DMS153 treated with DMSO at 0.1 percent for 48 hours (cell line): Measurements from ENCODE around the gene DSG3.

Experiments used
- DNase-seq: peaks from one replicate; lab custom pipeline; 2025; ENCODE audit not compliant: unreplicated experiment; lab: John Stamatoyannopoulos, UW

The DSG3 gene, protein sequence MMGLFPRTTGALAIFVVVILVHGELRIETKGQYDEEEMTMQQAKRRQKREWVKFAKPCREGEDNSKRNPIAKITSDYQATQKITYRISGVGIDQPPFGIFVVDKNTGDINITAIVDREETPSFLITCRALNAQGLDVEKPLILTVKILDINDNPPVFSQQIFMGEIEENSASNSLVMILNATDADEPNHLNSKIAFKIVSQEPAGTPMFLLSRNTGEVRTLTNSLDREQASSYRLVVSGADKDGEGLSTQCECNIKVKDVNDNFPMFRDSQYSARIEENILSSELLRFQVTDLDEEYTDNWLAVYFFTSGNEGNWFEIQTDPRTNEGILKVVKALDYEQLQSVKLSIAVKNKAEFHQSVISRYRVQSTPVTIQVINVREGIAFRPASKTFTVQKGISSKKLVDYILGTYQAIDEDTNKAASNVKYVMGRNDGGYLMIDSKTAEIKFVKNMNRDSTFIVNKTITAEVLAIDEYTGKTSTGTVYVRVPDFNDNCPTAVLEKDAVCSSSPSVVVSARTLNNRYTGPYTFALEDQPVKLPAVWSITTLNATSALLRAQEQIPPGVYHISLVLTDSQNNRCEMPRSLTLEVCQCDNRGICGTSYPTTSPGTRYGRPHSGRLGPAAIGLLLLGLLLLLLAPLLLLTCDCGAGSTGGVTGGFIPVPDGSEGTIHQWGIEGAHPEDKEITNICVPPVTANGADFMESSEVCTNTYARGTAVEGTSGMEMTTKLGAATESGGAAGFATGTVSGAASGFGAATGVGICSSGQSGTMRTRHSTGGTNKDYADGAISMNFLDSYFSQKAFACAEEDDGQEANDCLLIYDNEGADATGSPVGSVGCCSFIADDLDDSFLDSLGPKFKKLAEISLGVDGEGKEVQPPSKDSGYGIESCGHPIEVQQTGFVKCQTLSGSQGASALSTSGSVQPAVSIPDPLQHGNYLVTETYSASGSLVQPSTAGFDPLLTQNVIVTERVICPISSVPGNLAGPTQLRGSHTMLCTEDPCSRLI

GRCh38 chr18:31447530-31448191 lies at the start of gene DSG3:
Gene DSG3, plus strand, starts transcription at chr18:31447741. Its CDS starts 137 bp downstream, at chr18:31447878.
- DNase-seq = no peak

DNA sequence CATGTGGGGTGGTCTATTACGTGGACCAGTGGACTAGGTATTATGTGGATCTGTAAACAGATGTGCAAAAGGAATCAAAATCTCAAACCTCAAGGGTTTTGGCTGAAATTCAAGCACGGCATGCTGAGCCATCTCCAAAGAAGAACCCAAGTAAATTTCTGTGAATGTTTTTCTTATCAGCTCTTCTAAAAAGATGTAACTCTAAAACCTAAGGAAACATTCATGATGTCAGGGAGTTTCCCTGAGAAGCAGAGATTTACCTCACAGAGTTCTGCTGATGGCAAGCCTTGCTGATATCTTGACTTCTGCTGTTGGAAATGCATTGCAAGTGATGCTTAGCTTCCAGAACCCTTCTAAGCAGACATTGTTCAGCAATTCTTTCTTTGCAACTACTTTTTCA lies 49.4 kb upstream of the DSG3 start:
- no peak for DNase-seq

GRCh38 chr18:31399306-31400032 lies 48.1 kb upstream of the DSG3 start:
- DNase-seq = no peak

- no peak for DNase-seq
These were observed 46.1 kb upstream of the DSG3 start for GRCh38 chr18:31401156-31402025.

GRCh38 chr18:31402026-31402373 lies 45.5 kb upstream of the DSG3 start:
- DNase-seq = no peak

DNA sequence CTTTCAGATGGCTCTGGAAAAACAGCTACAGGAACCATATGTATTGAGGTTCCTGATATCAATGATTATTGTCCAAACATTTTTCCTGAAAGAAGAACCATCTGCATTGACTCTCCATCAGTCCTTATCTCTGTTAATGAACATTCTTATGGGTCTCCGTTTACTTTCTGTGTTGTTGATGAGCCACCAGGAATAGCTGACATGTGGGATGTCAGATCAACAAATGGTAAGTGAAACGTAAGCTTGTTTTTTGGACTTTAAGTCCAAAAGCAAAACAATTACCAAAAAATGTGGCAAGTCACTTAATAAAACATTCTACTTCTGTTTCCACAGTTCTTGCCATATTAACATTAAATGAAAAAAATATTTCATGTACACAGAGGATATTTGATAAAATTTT lies 44.1 kb upstream of the DSG3 start:
- no peak for DNase-seq

DNA sequence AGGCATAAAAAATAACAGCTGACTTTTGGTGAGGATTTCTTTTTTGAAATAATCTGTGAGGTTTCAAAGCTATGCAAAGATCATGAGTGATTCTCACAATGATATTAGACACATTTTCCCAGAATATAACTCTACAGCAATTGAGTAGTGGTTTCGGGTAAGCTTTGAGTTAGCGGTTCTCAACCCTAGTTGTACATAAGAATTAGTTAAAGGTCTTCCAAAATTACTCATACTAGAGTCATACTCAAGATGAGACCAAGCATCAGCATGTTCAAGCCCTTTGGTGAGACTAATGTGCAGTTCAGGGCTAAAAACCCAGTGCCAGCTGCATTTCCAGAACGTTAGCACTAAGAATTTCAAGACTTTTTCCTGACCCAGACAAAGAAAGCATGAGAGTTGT lies 39.9 kb upstream of the DSG3 start:
- no peak for DNase-seq

GRCh38 chr18:31409276-31409675 lies 38.3 kb upstream of the DSG3 start:
- DNase-seq = no peak

DNA sequence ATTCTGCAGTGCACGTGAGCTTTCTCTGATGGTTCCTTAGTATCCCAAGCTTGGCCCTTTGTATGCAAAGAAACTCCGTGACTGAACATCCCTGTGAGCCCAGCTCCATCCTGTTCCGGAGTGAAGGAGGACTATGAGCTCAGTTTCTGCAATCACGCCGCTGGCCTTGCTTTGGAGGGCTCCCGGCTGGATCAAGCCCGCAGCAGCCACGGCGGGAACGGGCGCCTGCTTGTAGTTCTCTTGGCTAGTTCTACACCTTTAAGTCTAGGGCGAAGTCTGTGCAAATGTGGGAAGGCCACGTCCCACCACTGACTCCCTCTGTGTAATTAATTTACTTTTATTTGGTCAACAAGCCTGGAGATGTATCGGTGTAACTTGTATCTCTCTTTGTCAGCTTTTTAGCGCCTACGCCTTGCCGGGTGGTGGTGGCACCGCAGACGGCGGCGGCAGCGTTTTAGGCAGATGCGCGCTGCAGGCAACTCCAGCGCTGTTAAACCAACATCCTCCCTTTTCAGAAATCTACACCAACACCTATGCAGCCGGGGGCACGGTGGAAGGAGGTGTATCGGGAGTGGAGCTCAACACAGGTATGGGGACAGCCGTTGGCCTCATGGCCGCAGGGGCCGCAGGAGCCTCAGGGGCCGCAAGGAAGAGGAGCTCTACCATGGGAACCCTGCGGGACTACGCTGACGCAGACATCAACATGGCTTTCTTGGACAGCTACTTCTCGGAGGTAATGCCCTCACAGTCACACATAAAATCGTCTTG lies 36.6 kb upstream of the DSG3 start:
- DNase-seq = no peak

DNA sequence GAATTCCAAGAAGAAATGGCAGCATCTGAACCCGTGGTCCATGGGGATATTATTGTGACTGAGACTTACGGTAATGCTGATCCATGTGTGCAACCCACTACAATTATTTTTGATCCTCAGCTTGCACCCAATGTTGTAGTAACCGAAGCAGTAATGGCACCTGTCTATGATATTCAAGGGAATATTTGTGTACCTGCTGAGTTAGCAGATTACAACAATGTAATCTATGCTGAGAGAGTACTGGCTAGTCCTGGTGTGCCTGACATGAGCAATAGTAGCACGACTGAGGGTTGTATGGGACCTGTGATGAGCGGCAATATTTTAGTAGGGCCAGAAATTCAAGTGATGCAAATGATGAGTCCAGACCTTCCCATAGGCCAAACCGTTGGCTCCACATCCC lies 34.4 kb upstream of the DSG3 start:
- no peak for DNase-seq

GRCh38 chr18:31417850-31418249 lies 29.7 kb upstream of the DSG3 start:
- DNase-seq = no peak

- DNase-seq = no peak
These were observed 28.0 kb upstream of the DSG3 start for GRCh38 chr18:31419457-31419932.

- DNase-seq = no peak
These were observed 27.5 kb upstream of the DSG3 start for GRCh38 chr18:31420032-31420431.

GRCh38 chr18:31420524-31420923 lies 27.0 kb upstream of the DSG3 start:
- DNase-seq = no peak

DNA sequence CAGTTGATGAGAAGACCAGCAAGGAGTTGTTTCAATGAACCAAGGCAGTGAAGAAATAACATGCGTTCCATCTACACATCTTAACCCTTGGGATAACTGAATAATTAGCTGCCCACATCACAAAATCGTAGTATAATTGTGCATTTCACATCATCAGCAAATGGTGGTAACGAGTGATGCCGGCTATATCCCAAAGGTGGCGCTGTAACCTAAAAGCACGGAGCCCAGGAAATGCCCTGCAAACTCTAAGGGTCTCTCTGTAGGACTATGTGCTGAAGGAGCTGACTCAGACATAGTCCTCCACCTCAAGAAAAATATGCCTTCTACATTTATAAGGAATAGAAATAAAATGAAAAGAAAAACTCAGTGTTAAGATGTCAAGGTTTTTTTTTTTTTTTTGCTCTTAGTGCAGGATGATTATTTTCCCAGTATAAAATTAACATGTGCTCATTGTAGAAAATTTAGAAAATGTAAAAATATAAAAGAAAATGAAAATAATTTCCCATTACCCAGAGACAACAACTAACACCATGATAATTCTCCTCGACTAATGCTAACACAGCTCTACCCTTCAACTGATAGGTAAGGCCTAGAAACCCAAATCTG lies 23.1 kb upstream of the DSG3 start:
- peak; percentile 14 for DNase-seq

DNA sequence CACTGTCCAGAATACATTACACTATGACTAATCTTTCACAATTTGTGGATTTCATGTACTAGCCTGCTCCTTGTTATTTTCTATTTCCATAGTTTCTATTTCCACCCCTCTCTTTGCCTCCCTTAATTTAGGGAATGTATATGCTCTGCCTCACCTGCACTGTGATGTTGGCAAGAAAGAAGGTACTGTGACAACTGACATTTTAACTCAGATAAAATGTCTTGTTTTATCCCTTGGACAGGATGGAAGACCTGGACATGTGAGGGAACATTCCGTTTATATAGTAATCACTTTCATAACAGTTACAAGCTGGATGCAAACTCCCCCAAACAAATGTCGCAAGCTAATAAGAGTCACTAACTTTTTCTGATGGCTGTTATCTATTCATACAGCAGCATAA lies 21.5 kb upstream of the DSG3 start:
- no peak for DNase-seq

- DNase-seq = no peak
These were observed 20.6 kb upstream of the DSG3 start for GRCh38 chr18:31426871-31427406.

DNA sequence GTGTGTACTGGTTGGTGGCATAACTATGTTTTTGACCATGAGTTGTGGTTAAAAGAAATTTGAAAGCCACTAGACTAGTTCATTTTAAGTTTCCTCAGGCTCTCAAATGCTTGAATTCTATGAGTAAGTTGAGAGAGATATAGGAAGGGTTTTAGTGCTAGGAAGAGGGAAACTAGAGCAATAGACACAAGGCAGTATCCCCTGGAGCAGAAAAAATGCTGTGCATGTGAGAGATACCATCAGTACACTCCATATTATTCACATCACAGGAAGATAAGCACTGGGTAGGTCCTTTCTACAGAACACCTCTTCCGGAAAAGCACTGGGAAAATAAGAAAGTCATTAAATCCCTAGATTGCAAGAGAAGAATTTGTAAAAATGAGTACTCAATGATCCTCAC lies 19.3 kb upstream of the DSG3 start:
- DNase-seq = no peak
